ENCODE data around the gene CD33. TPM values are rescaled to one million over a fixed set of nuclear protein-coding genes. Genes with fewer than 3 reads are reported as not detected.

The CD33 gene
- total RNA-seq, 4 donors from 2014 or later, result 0.30 to 6.7 (median 0.58) TPM

DNA sequence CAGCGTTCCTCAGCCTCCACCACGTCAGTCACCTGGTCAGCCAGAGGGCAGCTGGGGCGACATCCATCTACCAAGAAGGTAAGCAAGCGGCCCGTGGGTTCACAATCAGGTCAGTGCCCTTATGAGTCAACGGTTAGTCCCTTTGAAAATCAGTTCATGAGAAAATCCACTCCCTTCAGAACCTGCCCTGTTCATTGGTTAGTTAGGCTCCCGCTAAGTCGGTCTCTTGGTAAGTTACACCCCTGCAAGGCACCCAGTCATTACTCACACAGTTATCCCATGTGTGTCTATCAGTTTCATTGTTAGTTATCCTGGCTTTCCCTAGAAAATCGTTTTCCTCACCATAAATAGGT, 26.6 kb downstream of the CD33 start:
- DNase-seq, result no peak
- no peak overlapping the region for H3K4me3 ChIP-seq
- WGBS, 2 donors, result 64 to 81% methylated on average over 3 of the region's 9 CpGs
- H3K27ac ChIP-seq, result no peak overlapping the region
- TF ChIP-seq POLR2A (IDR thresholded peaks at IDR 0.05), result no peak
- TF ChIP-seq, protein P1, sequence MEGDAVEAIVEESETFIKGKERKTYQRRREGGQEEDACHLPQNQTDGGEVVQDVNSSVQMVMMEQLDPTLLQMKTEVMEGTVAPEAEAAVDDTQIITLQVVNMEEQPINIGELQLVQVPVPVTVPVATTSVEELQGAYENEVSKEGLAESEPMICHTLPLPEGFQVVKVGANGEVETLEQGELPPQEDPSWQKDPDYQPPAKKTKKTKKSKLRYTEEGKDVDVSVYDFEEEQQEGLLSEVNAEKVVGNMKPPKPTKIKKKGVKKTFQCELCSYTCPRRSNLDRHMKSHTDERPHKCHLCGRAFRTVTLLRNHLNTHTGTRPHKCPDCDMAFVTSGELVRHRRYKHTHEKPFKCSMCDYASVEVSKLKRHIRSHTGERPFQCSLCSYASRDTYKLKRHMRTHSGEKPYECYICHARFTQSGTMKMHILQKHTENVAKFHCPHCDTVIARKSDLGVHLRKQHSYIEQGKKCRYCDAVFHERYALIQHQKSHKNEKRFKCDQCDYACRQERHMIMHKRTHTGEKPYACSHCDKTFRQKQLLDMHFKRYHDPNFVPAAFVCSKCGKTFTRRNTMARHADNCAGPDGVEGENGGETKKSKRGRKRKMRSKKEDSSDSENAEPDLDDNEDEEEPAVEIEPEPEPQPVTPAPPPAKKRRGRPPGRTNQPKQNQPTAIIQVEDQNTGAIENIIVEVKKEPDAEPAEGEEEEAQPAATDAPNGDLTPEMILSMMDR (IDR thresholded peaks at IDR 0.05), result no peak
- no peaks in the 10 kb centered on the region for H3K4me1 ChIP-seq
- H3K36me3 ChIP-seq, result no peaks in the 10 kb centered on the region
- intact Hi-C loops (cut with DNase I), result no loop called here
- no peaks in the 10 kb centered on the region for H3K27me3 ChIP-seq
- H3K9me3 ChIP-seq, result no peaks in the 10 kb centered on the region

DNA sequence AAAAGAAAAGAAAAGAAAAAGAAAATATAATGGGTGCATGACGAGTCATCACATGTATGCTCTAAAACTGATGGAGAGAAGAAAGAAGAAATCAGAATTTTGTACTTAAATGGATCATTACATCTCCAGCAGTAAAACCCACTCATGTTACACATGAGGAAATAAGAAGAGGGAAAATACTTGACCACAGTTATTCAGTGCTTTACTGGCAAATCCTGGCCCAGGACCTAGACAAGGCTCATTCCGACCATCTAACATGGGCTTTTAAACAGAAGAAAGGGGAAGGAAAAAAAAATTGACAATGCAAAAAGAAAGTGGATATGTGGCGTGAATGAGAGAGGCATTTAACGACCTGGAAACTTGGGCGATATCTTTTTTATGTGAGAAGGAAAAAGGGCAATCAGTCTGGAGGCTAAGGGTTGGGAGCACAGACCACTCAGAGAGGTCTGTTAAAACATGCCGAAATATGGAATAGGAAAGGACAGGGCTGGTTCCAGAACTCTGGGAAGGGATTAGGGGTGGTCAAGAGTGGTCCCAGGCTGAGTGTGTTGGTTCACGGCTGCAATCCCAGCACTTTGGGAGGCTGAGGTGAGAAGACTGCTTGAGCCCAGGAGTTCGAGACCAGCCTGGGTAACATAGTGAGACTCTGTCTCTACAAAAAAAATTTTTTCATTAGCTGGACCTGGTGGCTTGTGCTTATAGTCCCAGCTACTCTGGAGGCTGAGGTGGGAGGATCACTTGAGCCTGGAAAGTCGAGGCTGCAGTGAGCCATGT, 27.6 kb downstream of the CD33 start:
- Histone ChIP-seq H3K27ac (no peak overlapping the region), H3K27me3 (no peaks in the 10 kb centered on the region), H3K36me3 (no peaks in the 10 kb centered on the region), H3K4me3 (no peak overlapping the region), H3K4me1 (no peaks in the 10 kb centered on the region), H3K9me3 (no peaks in the 10 kb centered on the region)
- 62 to 69% methylated on average over 9 of the region's 9 CpGs for WGBS, 2 donors
- no peak for TF ChIP-seq POLR2A (IDR thresholded peaks at IDR 0.05)
- TF ChIP-seq, protein P1 (IDR thresholded peaks at IDR 0.05), result no peak
- DNase-seq, result no peak
- intact Hi-C loops (cut with DNase I), result no loop called here

DNA sequence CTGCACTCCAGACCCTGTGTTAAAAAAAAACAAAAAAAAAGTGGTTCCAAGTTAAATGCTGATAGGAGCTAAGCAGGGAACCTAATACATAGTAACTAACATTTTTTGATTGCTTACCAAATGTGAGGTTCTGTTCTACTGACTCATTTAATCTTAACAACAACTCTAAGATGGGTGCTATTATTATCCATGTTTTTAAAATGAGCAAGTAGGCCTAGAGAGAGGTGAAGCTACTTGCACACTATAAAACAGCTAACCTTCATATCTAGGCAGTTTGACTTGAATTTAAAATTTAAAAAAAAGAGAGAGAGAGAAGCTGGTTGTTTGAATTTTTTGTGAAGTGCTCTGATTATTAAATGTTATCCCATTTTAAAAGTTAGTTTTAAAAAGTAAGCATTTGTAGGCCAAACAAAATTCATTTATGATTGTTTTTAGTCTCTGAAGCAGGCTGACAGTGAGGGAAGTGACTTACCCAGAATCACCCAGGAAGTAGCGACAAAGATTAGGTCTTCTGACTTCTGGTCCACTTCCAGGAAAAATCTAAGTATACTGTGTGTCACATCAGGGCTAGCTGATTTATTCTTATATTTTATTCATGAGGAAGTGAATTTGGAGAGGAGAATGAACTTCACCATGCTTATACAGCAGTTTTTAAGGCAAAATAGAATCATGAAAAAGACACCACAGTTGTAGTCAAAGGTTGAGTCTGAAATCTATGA, 28.4 kb downstream of the CD33 start:
- no peak for DNase-seq
- TF ChIP-seq POLR2A (IDR thresholded peaks at IDR 0.05), result no peak
- TF ChIP-seq, protein P1 (IDR thresholded peaks at IDR 0.05), result no peak
- peaks cover 0 to under 1% (median 0%) of the 10 kb centered on the region in 4 donors for H3K27me3 ChIP-seq
- no peaks in the 10 kb centered on the region for H3K4me1 ChIP-seq
- intact Hi-C loops (cut with DNase I), result no loop called here
- 65 to 85% methylated on average over 1 of the region's 1 CpG for WGBS, 2 donors
- no peak overlapping the region for H3K4me3 ChIP-seq
- no peaks in the 10 kb centered on the region for H3K9me3 ChIP-seq
- no peaks in the 10 kb centered on the region for H3K36me3 ChIP-seq
- no peak overlapping the region for H3K27ac ChIP-seq

DNA sequence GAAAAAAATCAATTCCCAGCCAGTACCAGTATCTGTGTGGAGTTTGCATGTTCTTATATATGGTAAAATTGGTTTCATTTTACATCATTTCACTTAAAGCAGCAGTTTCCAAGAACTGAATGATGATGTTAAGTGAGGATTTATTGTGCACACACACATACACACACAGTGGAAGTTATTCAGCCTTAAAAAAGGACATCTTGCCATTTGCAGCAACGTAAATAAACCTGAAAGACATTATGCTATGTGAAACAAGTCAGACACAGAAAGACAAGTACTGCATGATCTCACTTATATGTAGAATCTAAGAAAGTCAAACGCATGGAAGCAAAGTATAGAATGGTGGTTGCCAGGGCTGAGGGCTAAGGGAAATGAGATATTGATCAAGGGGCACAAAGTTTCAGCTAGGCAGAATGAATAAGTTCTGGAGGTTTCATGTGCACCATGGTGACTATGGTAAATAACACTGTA, 31.3 kb downstream of the CD33 start:
- H3K9me3 ChIP-seq, result no peaks in the 10 kb centered on the region
- no peaks in the 10 kb centered on the region for H3K4me1 ChIP-seq
- TF ChIP-seq POLR2A (IDR thresholded peaks at IDR 0.05), result no peak
- TF ChIP-seq, protein P1 (IDR thresholded peaks at IDR 0.05), result no peak
- peaks cover 0 to 20% (median 0%) of the 10 kb centered on the region in 4 donors for H3K27me3 ChIP-seq
- intact Hi-C loops (cut with DNase I), result no loop called here
- no peaks in the 10 kb centered on the region for H3K36me3 ChIP-seq
- H3K27ac ChIP-seq, result no peak overlapping the region
- 31 to 35% methylated on average over 2 of the region's 2 CpGs for WGBS, 2 donors
- H3K4me3 ChIP-seq, result no peak overlapping the region
- DNase-seq, result no peak

DNA sequence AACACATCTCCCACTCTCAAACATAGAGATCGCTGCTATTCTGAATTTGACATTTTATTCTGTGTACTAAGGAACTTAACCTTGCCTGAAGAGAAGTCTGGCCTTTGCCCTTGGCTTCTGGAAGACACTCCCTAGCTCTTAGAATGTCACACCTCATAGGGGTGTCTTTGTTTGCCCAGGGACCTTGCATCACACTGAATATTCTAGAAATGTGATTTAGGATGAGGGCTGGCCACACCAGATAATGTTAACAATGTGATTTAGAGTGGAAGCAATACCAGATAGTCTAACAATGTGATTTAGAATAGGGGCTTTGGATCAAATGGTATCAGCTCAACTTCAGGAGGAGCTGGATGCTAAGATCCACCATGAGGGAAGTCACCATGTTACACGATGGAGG, 32.6 kb downstream of the CD33 start:
- no peak for TF ChIP-seq POLR2A (IDR thresholded peaks at IDR 0.05)
- TF ChIP-seq, protein P1 (IDR thresholded peaks at IDR 0.05), result no peak

More for the DNA sequence above, 32.6 kb downstream of the CD33 start:
- DNase-seq, result no peak
- intact Hi-C loops (cut with DNase I), result no loop called here
- Histone ChIP-seq H3K27ac (no peak overlapping the region), H3K27me3 (peaks cover 0 to 31% (median 0%) of the 10 kb centered on the region in 4 donors), H3K9me3 (no peaks in the 10 kb centered on the region), H3K36me3 (no peaks in the 10 kb centered on the region), H3K4me1 (no peaks in the 10 kb centered on the region), H3K4me3 (no peak overlapping the region)
- WGBS, 2 donors, result 78 to 90% methylated on average over 2 of the region's 2 CpGs

Measured in esophagus squamous epithelium (tissue), 5 donors.